GM12878 (cell line): ENCODE data around the gene LAMA2. TPM values are rescaled to one million over a fixed set of nuclear protein-coding genes. Genes with fewer than 3 reads are reported as not detected.

Source experiments
- ATAC-seq: fragments of 200-7000 bp; cut with Tn5 transposase; 3 replicates; pipeline ENCODE4 v1.9.1; 2020; ENCODE audit warnings: mild to moderate bottlenecking, moderate library complexity
- BruUV-seq: library from RNA; stranded (reverse); fragments of 400-500 nt; replicated peaks from 2 replicates; lab custom pipeline; 2021; lab: Mats Ljungman, UMichigan
- CTCF ChIA-PET: fragments of 300-600 bp; sonication (Branson Sonifier 250); formaldehyde crosslinking; extraction: SDS; loops from one replicate; lab custom pipeline; 2021; ENCODE audit warnings: inconsistent platforms; lab: Yijun Ruan, JAX
- POLR2A ChIA-PET: fragments of 350-600 bp; formaldehyde crosslinking; extraction: SDS; loops from one replicate; lab custom pipeline; 2021; ENCODE audit warnings: inconsistent platforms; lab: Charles Lee
- RAD21 ChIA-PET: fragments of 300-600 bp; sonication (Branson Sonifier 250); formaldehyde crosslinking; loops from one replicate; lab custom pipeline; 2023; ENCODE audit warnings: antibody characterized with exemption; ENCODE audit not compliant: unreplicated experiment; lab: Charles Lee
- SMC1A ChIA-PET: fragments of 300-600 bp; sonication (Branson Sonifier 250); formaldehyde crosslinking; loops from one replicate; lab custom pipeline; 2023; ENCODE audit not compliant: unreplicated experiment, uncharacterized antibody; lab: Charles Lee
- DNase-seq: peaks from one replicate; pipeline ENCODE4 v3.0.0-alpha.2; 2011; ENCODE audit warnings: low read depth, low spot score
- FAIRE-seq: peaks from 3 replicates; lab custom pipeline; 2011; peaks lifted over from hg19 to GRCh38; lab: Jason Lieb, UNC
- H2AFZ ChIP-seq: 2 replicates; pipeline ENCODE4 v1.6.0; 2011; ENCODE audit warnings: low read depth, low read length, control low read depth; ENCODE audit not compliant: control insufficient read depth
- H3K27ac ChIP-seq: 2 replicates; pipeline ENCODE4 v1.5.1; 2011; ENCODE audit warnings: control low read depth; ENCODE audit not compliant: control insufficient read depth, insufficient read depth
- H3K27me3 ChIP-seq, 2 experiments: replicated peaks in 1 of 2; 2 replicates each; pipeline versions ENCODE4 v1.6.0 to v1.6.1; 2011; ENCODE audit warnings: low read length in 1 of 2; ENCODE audit not compliant: control insufficient read depth in 2 of 2, insufficient read depth in 2 of 2
- H3K36me3 ChIP-seq, 2 experiments: 2 replicates each; pipeline ENCODE4 v1.5.1; 2011; ENCODE audit warnings: low read length in 1 of 2; ENCODE audit not compliant: control insufficient read depth in 2 of 2, insufficient read depth in 2 of 2
- H3K4me1 ChIP-seq: 2 replicates; pipeline ENCODE4 v1.6.1; 2011; ENCODE audit warnings: mild to moderate bottlenecking, low read length, moderate library complexity, mixed read lengths; ENCODE audit not compliant: control insufficient read depth, insufficient read depth
- H3K4me2 ChIP-seq: 2 replicates; pipeline ENCODE4 v1.6.0; 2011; ENCODE audit warnings: control low read depth; ENCODE audit not compliant: control insufficient read depth, insufficient read depth
- H3K4me3 ChIP-seq: fragments of 200-600 bp; sonication (generic); 2 replicates; pipeline ENCODE4 v1.5.1; 2016
- H3K79me2 ChIP-seq: 2 replicates; pipeline ENCODE4 v1.6.0; 2011; ENCODE audit warnings: low read length; ENCODE audit not compliant: control insufficient read depth, insufficient read depth
- H3K9ac ChIP-seq: 2 replicates; pipeline ENCODE4 v1.8.0; 2011; ENCODE audit warnings: low read length, control low read depth, mixed read lengths; ENCODE audit not compliant: control insufficient read depth, insufficient read depth
- H3K9me3 ChIP-seq: replicated peaks from 3 replicates; pipeline ENCODE4 v1.5.1; 2011; ENCODE audit warnings: mild to moderate bottlenecking, low read length; ENCODE audit not compliant: control insufficient read depth, insufficient read depth
- H4K20me1 ChIP-seq: 2 replicates; pipeline ENCODE4 v1.6.0; 2011; ENCODE audit not compliant: control insufficient read depth, insufficient read depth
- CHD4 ChIP-seq: fragments of 200-600 bp; sonication (generic); IDR thresholded peaks from 2 replicates; pipeline ENCODE4 v1.6.1; 2016; ENCODE audit warnings: mild to moderate bottlenecking
- GABPA ChIP-seq: IDR thresholded peaks from 2 replicates; pipeline ENCODE4 v1.6.1; 2014; ENCODE audit warnings: antibody characterized with exemption, low read depth, mild to moderate bottlenecking, inconsistent platforms
- HDAC2 ChIP-seq: fragments of 200-600 bp; sonication (generic); IDR thresholded peaks from 2 replicates; pipeline ENCODE4 v1.6.1; 2017
- KLF5 ChIP-seq: fragments of 450-650 bp; IDR thresholded peaks from 2 replicates; pipeline ENCODE4 v1.6.1; 2014; ENCODE audit warnings: mild to moderate bottlenecking; ENCODE audit not compliant: partially characterized antibody
- NFYA ChIP-seq: IDR thresholded peaks from 2 replicates; pipeline ENCODE4 v1.6.1; 2011; ENCODE audit warnings: low read depth, mild to moderate bottlenecking, low read length, improper control_type of control experiment, borderline replicate concordance
- NFYB ChIP-seq: IDR thresholded peaks from 2 replicates; pipeline ENCODE4 v1.6.1; 2011; ENCODE audit warnings: low read depth, mild to moderate bottlenecking, low read length, improper control_type of control experiment, moderate library complexity; ENCODE audit not compliant: insufficient read depth
- NR2C1 ChIP-seq: fragments of 450-650 bp; IDR thresholded peaks from 2 replicates; pipeline ENCODE4 v1.6.1; 2017; ENCODE audit warnings: antibody characterized with exemption, mild to moderate bottlenecking, moderate library complexity
- RAD21 ChIP-seq: IDR thresholded peaks from 2 replicates; pipeline ENCODE4 v1.6.1; 2011; ENCODE audit warnings: mild to moderate bottlenecking, low read depth, low read length, moderate library complexity; ENCODE audit not compliant: insufficient read depth
- RFX5 ChIP-seq: IDR thresholded peaks from 2 replicates; pipeline ENCODE4 v1.6.1; 2011; ENCODE audit warnings: low read depth, low read length, improper control_type of control experiment
- SIX5 ChIP-seq: IDR thresholded peaks from 2 replicates; pipeline ENCODE4 v1.6.1; 2011; ENCODE audit warnings: mild to moderate bottlenecking, low read depth, low read length, moderate library complexity; ENCODE audit not compliant: severe bottlenecking
- WGBS: methylation state at CpG from one replicate; pipeline ENCODE4 v1.1.6; 2016; ENCODE audit warnings: low lambda C conversion rate; ENCODE audit not compliant: insufficient replicate concordance, insufficient coverage; ENCODE audit errors: missing lambda C conversion rate; 5-methylcytosine and 5-hydroxymethylcytosine counted together
- in situ Hi-C: fragments of 300-500 bp; cut with MboI; formaldehyde crosslinking; loops from 9 replicates; pipeline ENCODE4 v1.14.3; 2018; ENCODE audit warnings: mixed read lengths
- intact Hi-C: fragments of 100-400 bp; cut with micrococcal nuclease; formaldehyde crosslinking; loops from one replicate; pipeline ENCODE4 v1.14.2; 2022; ENCODE audit not compliant: unreplicated experiment
- polyA plus RNA-seq, 11 experiments: library from polyadenylated mRNA; depleted of rRNA in 4 of 11; unstranded in 6 of 11; stranded (reverse) in 5 of 11; fragments of >200 nt; fragmentation: Nextera tagmentation in 4 of 11; fragmentation: Illumina TruSeq in 1 of 11; extraction: Ambion mirVana in 4 of 11; extraction: Trizol in 1 of 11; gene quantifications; 1 replicate in 1 of 11; 2 replicates in 10 of 11; pipeline versions ENCODE4 v1.2.1 to v1.2.3, GENCODE V29; 2011 to 2016; ENCODE audit warnings: inconsistent platforms in 2 of 11, missing spikeins in 2 of 11, low read depth in 1 of 11
- total RNA-seq, 4 experiments: library from RNA; depleted of rRNA in 3 of 4; stranded (reverse); fragments of >200 nt in 3 of 4; fragmentation: Illumina TruSeq in 1 of 4; extraction: Trizol in 1 of 4; gene quantifications; 2 replicates each; pipeline versions ENCODE4 v1.2.1 to v1.2.3, GENCODE V29; 2013 to 2021
- TF ChIP-seq, protein P1 (sequence below): IDR thresholded peaks from 2 replicates; pipeline ENCODE4 v1.6.1; 2011; ENCODE audit warnings: borderline replicate concordance, low read depth, mild to moderate bottlenecking, moderate library complexity, mixed read lengths, low read length; ENCODE audit not compliant: insufficient read depth; ENCODE audit errors: extremely low read length
- TF ChIP-seq, protein P2 (sequence below): IDR thresholded peaks from 2 replicates; pipeline ENCODE4 v1.6.1; 2011; ENCODE audit warnings: low read depth, low read length, improper control_type of control experiment, borderline replicate concordance
- TF ChIP-seq, protein P3 (sequence below): IDR thresholded peaks from 2 replicates; pipeline ENCODE4 v1.6.1; 2011; ENCODE audit warnings: low read depth, mild to moderate bottlenecking, low read length, moderate library complexity, borderline replicate concordance; ENCODE audit errors: extremely low read depth

Gene LAMA2
- total and polyA plus RNA-seq, 10 of the 15 experiments (the other 5 are each of a cell fraction or from before 2014, with no cell fraction given), result 0.04 to 2.0 (median 0.37) TPM; not detected in 1

DNA sequence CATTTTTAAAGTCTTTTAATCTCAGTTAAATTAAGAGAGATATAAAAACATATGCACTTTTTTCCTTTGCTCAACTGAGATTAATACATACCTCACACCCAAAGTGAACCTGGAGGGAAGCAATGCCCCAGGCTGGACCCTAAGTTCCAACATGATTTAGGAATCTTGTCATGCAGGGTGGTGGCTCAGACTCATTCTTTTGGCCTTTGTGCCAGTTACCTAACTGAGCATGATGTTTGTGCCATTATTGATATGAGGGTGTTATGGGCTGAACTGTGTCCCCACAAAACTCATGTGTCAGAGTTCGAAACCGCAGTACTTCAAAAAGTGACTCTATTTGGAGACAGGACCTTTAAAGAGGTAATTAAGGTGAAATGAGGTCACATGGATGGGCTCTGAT is 639.0 kb downstream of the LAMA2 start (continued):
- TF ChIP-seq, protein P1, sequence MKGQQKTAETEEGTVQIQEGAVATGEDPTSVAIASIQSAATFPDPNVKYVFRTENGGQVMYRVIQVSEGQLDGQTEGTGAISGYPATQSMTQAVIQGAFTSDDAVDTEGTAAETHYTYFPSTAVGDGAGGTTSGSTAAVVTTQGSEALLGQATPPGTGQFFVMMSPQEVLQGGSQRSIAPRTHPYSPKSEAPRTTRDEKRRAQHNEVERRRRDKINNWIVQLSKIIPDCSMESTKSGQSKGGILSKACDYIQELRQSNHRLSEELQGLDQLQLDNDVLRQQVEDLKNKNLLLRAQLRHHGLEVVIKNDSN, result no peak
- TF ChIP-seq CHD4, result no peak
- no peak for TF ChIP-seq SIX5
- TF ChIP-seq, protein P2, sequence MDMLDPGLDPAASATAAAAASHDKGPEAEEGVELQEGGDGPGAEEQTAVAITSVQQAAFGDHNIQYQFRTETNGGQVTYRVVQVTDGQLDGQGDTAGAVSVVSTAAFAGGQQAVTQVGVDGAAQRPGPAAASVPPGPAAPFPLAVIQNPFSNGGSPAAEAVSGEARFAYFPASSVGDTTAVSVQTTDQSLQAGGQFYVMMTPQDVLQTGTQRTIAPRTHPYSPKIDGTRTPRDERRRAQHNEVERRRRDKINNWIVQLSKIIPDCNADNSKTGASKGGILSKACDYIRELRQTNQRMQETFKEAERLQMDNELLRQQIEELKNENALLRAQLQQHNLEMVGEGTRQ, result no peak
- TF ChIP-seq KLF5, result no peak
- TF ChIP-seq, all 136 proteins: peak for 0

DNA sequence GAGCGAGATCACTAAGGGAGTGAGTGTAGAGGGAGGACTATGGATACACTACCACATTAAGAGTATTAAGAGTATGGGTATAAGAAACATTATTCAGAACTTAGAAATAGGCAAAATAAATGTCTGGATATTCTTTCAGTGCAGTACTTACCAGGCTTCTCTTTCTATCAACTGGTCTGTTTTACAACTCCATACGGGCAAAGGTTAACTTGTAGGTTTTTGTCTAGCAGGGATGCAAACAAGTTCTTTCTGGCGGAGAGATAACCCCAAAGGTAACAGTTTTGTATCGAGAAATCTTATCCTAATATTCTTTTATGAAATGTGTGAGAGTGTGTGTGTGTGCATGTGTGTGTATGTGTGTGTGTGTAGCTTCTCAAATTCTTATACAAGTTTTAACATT is 640.9 kb downstream of the LAMA2 start:
- Histone ChIP-seq H3K9me3 (no peaks in the 10 kb centered on the region), H3K9ac (no peak overlapping the region), H2AFZ (no peak overlapping the region), H3K4me2 (no peak overlapping the region), H3K79me2 (no peaks in the 10 kb centered on the region), H3K4me1 (no peaks in the 10 kb centered on the region), H3K27me3 (no peaks in the 10 kb centered on the region), H3K36me3 (no peaks in the 10 kb centered on the region), H3K27ac (no peak overlapping the region), H3K4me3 (no peak overlapping the region), H4K20me1 (no peaks in the 10 kb centered on the region)
- 53% methylated on average over 4 of the region's 4 CpGs for WGBS
- SMC1A ChIA-PET, result interaction anchor here (0.8 kb wide), 1 partner anchor 20 kb away, joined by 3 read pairs; no protein-coding TSS in a partner anchor
- POLR2A ChIA-PET, result no interaction called here
- in situ Hi-C loops (no loop called here), intact Hi-C loops (no loop called here)
- DNase-seq, result no peak
- CTCF ChIA-PET, result no interaction called here
- RAD21 ChIA-PET, result no interaction called here
- ATAC-seq, result no peak
- TF ChIP-seq RFX5 (no peak), RAD21 (no peak), GABPA (no peak), HDAC2 (no peak), NFYB (no peak), NR2C1 (no peak), NFYA (no peak)
- TF ChIP-seq, protein P3, sequence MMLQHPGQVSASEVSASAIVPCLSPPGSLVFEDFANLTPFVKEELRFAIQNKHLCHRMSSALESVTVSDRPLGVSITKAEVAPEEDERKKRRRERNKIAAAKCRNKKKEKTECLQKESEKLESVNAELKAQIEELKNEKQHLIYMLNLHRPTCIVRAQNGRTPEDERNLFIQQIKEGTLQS, result no peak
- FAIRE-seq, result no peak
- BruUV-seq, result no TSS peak
